GM12874 (cell line): ENCODE results near the gene VAMP4.

ENCODE experiments used
- CTCF ChIP-seq: IDR thresholded peaks from 2 replicates; pipeline ENCODE4 v1.5.1; 2011; ENCODE audit warnings: low read depth, mild to moderate bottlenecking, control low read depth, low read length, moderate library complexity; ENCODE audit not compliant: insufficient read depth

The VAMP4 gene

GRCh38 chr1:171664976-171665375, 76.9 kb downstream of the VAMP4 start:
- TF ChIP-seq CTCF: no peak

GRCh38 chr1:171663854-171664575, 77.8 kb downstream of the VAMP4 start:
- TF ChIP-seq CTCF: no peak

- TF ChIP-seq CTCF: no peak
Measured at GRCh38 chr1:171663036-171663853, 78.6 kb downstream of the VAMP4 start.

GRCh38 chr1:171661076-171661650, 80.7 kb downstream of the VAMP4 start:
- no peak for TF ChIP-seq CTCF

- TF ChIP-seq CTCF: no peak
Measured at GRCh38 chr1:171655746-171656116, 86.1 kb downstream of the VAMP4 start.

- TF ChIP-seq CTCF: peak; percentile 91
Measured at GRCh38 chr1:171654942-171655745, 86.7 kb downstream of the VAMP4 start.
